Stomach smooth muscle (tissue), 2 donors: ENCODE measurements around the gene ARHGAP24.

ENCODE experiments used
- H3K27ac ChIP-seq: one replicate; pipeline ENCODE4 v1.7.0; 2013; ENCODE audit warnings: mild to moderate bottlenecking, low read length, inconsistent platforms
- H3K27me3 ChIP-seq, 2 donors: one replicate each; pipeline ENCODE4 v1.7.0; 2013; ENCODE audit warnings: low read length in 2 of 2; ENCODE audit not compliant: insufficient read depth in 2 of 2, control insufficient read depth in 1 of 2
- H3K36me3 ChIP-seq, 2 donors: one replicate each; pipeline ENCODE4 v1.7.0; 2013; ENCODE audit warnings: low read length in 2 of 2; ENCODE audit not compliant: control insufficient read depth in 2 of 2, insufficient read depth in 2 of 2
- H3K4me1 ChIP-seq: one replicate; pipeline ENCODE4 v1.7.0; 2013; ENCODE audit warnings: low read length; ENCODE audit not compliant: control insufficient read depth, insufficient read depth
- H3K4me3 ChIP-seq, 2 donors: one replicate each; pipeline ENCODE4 v1.7.0; 2013; ENCODE audit warnings: low read length in 2 of 2
- H3K9ac ChIP-seq, 2 donors: one replicate each; pipeline ENCODE4 v1.7.0; 2013; ENCODE audit warnings: low read length in 2 of 2, mild to moderate bottlenecking in 1 of 2
- H3K9me3 ChIP-seq, 2 donors: one replicate each; pipeline ENCODE4 v1.7.0; 2013; ENCODE audit warnings: low read length in 2 of 2; ENCODE audit not compliant: control insufficient read depth in 2 of 2
- donor health status: healthy.
- donor health status: Pancreatic carcinoma.

ARHGAP24 gene

GRCh38 chr4:85520765-85521749 lies 46.1 kb downstream of the ARHGAP24 start:
- H3K4me1 ChIP-seq = no peaks in the 10 kb centered on the region
- H3K27ac ChIP-seq = no peak overlapping the region
- no peak overlapping the region for H3K9ac ChIP-seq
- H3K36me3 ChIP-seq = no peaks in the 10 kb centered on the region
- H3K4me3 ChIP-seq = no peak overlapping the region
- H3K9me3 ChIP-seq = no peaks in the 10 kb centered on the region
- H3K27me3 ChIP-seq = no peaks in the 10 kb centered on the region

- Histone ChIP-seq H3K27ac (no peak overlapping the region), H3K9ac (no peak overlapping the region)
These were observed 47.3 kb downstream of the ARHGAP24 start for GRCh38 chr4:85522277-85522676.

GRCh38 chr4:85522836-85523235 lies 47.9 kb downstream of the ARHGAP24 start:
- H3K27me3 ChIP-seq = no peaks in the 10 kb centered on the region
- no peak overlapping the region for H3K9ac ChIP-seq
- no peak overlapping the region for H3K4me3 ChIP-seq
- no peaks in the 10 kb centered on the region for H3K9me3 ChIP-seq
- H3K4me1 ChIP-seq = no peaks in the 10 kb centered on the region
- no peak overlapping the region for H3K27ac ChIP-seq
- H3K36me3 ChIP-seq = no peaks in the 10 kb centered on the region

More at GRCh38 chr4:85522277-85522676, 47.3 kb downstream of the ARHGAP24 start:
- no peak overlapping the region for H3K4me3 ChIP-seq
- no peaks in the 10 kb centered on the region for H3K9me3 ChIP-seq
- no peaks in the 10 kb centered on the region for H3K4me1 ChIP-seq
- no peaks in the 10 kb centered on the region for H3K27me3 ChIP-seq
- no peaks in the 10 kb centered on the region for H3K36me3 ChIP-seq

- H3K4me3 ChIP-seq = no peak overlapping the region
- H3K27me3 ChIP-seq = no peaks in the 10 kb centered on the region
- H3K27ac ChIP-seq = no peak overlapping the region
- H3K4me1 ChIP-seq = no peaks in the 10 kb centered on the region
- no peaks in the 10 kb centered on the region for H3K36me3 ChIP-seq
- no peak overlapping the region for H3K9ac ChIP-seq
- H3K9me3 ChIP-seq = no peaks in the 10 kb centered on the region
These were observed 52.9 kb downstream of the ARHGAP24 start for GRCh38 chr4:85527815-85528214.

GRCh38 chr4:85531560-85532341 lies 56.8 kb downstream of the ARHGAP24 start:
- H3K27ac ChIP-seq = no peak overlapping the region
- no peaks in the 10 kb centered on the region for H3K27me3 ChIP-seq
- no peak overlapping the region for H3K4me3 ChIP-seq
- no peak overlapping the region for H3K9ac ChIP-seq
- H3K4me1 ChIP-seq = no peaks in the 10 kb centered on the region
- no peaks in the 10 kb centered on the region for H3K36me3 ChIP-seq
- H3K9me3 ChIP-seq = no peaks in the 10 kb centered on the region

- Histone ChIP-seq H3K27ac (no peak overlapping the region), H3K27me3 (no peaks in the 10 kb centered on the region), H3K9ac (no peak overlapping the region), H3K4me1 (no peaks in the 10 kb centered on the region), H3K36me3 (no peaks in the 10 kb centered on the region), H3K9me3 (no peaks in the 10 kb centered on the region), H3K4me3 (no peak overlapping the region)
These were observed 59.2 kb downstream of the ARHGAP24 start for GRCh38 chr4:85534120-85534519.

GRCh38 chr4:85543832-85544231 lies 68.9 kb downstream of the ARHGAP24 start:
- no peak overlapping the region for H3K9ac ChIP-seq
- H3K36me3 ChIP-seq = no peaks in the 10 kb centered on the region
- H3K27ac ChIP-seq = no peak overlapping the region
- H3K27me3 ChIP-seq = no peaks in the 10 kb centered on the region
- H3K4me3 ChIP-seq = no peak overlapping the region
- no peaks in the 10 kb centered on the region for H3K9me3 ChIP-seq
- no peaks in the 10 kb centered on the region for H3K4me1 ChIP-seq

GRCh38 chr4:85544751-85545150 lies 69.8 kb downstream of the ARHGAP24 start:
- H3K9ac ChIP-seq = no peak overlapping the region
- H3K4me1 ChIP-seq = no peaks in the 10 kb centered on the region
- H3K27me3 ChIP-seq = no peaks in the 10 kb centered on the region
- no peaks in the 10 kb centered on the region for H3K9me3 ChIP-seq
- no peak overlapping the region for H3K27ac ChIP-seq
- no peak overlapping the region for H3K4me3 ChIP-seq
- no peaks in the 10 kb centered on the region for H3K36me3 ChIP-seq

GRCh38 chr4:85548116-85548515 lies 73.2 kb downstream of the ARHGAP24 start:
- Histone ChIP-seq H3K27me3 (no peaks in the 10 kb centered on the region), H3K4me1 (no peaks in the 10 kb centered on the region), H3K9ac (no peak overlapping the region), H3K4me3 (no peak overlapping the region), H3K9me3 (no peaks in the 10 kb centered on the region), H3K36me3 (no peaks in the 10 kb centered on the region), H3K27ac (no peak overlapping the region)

GRCh38 chr4:85548841-85549240 lies 73.9 kb downstream of the ARHGAP24 start:
- no peaks in the 10 kb centered on the region for H3K36me3 ChIP-seq
- H3K4me1 ChIP-seq = no peaks in the 10 kb centered on the region
- H3K4me3 ChIP-seq = no peak overlapping the region

More at GRCh38 chr4:85548841-85549240, 73.9 kb downstream of the ARHGAP24 start:
- no peak overlapping the region for H3K9ac ChIP-seq
- no peaks in the 10 kb centered on the region for H3K27me3 ChIP-seq
- no peak overlapping the region for H3K27ac ChIP-seq
- H3K9me3 ChIP-seq = no peaks in the 10 kb centered on the region
